Dendritic cell treated with granulocyte-macrophage colony-stimulating factor and Interleukin-4, amounts not matched to agents 40 ng/mL and 50 ng/mL, for 4 days (primary cell): ENCODE results near the gene CDIPT.

Experiments
- H3K27ac Mint-ChIP-seq: one replicate; pipeline ENCODE4 v1.8.0; 2022; ENCODE audit warnings: mild to moderate bottlenecking, mixed read lengths
- H3K27me3 Mint-ChIP-seq: one replicate; pipeline ENCODE4 v1.8.0; 2022; ENCODE audit warnings: mild to moderate bottlenecking, mixed read lengths
- H3K36me3 Mint-ChIP-seq: one replicate; pipeline ENCODE4 v1.8.0; 2022; ENCODE audit warnings: low read depth, mixed read lengths
- H3K4me1 Mint-ChIP-seq: one replicate; pipeline ENCODE4 v1.8.0; 2022; ENCODE audit warnings: low read depth, mixed read lengths
- H3K4me3 Mint-ChIP-seq: one replicate; pipeline ENCODE4 v1.8.0; 2022; ENCODE audit warnings: mild to moderate bottlenecking, moderate library complexity, mixed read lengths
- H3K9me3 Mint-ChIP-seq: one replicate; pipeline ENCODE4 v1.8.0; 2022; ENCODE audit warnings: mixed read lengths
- intact Hi-C: fragments of 100-400 bp; cut with micrococcal nuclease; formaldehyde crosslinking; loops from one replicate; pipeline ENCODE4 v1.15.0; 2022

CDIPT gene

DNA sequence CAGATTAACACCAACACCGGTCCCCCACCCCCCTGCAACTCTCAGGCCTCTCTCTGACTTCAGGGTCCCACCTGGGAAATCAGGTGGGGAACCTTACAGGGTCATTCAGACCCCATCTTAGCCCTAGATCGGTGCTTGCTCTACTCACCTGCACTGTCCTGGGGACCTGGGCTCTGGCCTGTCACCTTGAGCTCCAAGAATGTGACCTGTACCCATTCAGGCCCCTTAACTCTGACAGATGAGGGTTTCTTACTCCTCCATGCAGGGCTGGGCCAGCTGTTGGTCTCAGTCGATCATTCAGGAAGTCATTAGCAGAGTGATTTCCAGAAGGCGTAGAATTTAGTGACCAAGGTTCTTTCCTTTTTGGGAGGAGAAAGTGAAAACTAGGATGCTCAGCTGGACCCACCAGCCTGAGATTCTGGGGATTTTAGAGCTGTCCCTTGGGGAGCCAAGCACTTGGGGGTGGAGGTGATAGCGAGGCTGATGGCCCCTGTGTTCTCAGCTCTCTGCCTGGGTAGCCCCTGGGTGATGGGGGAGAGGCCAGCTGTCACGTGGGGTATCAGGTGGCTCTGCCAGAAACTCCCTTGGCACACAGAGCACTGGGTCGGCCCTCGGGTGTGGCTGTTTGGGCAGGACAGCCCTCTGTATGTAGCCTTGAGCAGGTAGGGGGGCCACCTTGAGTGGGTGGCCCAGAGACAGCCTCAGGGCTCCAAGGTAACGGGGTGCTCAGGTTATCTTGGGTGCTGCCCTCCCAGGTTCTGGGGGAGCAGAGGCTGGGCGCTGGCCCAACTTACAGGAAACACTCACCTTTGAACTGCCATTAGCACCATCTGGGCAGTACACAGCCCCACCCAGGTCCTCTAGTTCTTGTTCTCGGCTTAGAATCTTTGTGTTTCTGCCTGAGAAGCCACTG lies 42.0 kb downstream of the CDIPT start:
- peak overlapping the region; percentile 94 for H3K4me3 Mint-ChIP-seq
- H3K27ac Mint-ChIP-seq = peak overlapping the region; percentile 95
- peaks cover 75% of the 10 kb centered on the region for H3K36me3 Mint-ChIP-seq
- no peaks in the 10 kb centered on the region for H3K27me3 Mint-ChIP-seq
- intact Hi-C loops = loop anchor here (5.0 kb wide), 1 partner anchor 41 kb away; the partner anchor contains the start of gene CDIPT
- no peaks in the 10 kb centered on the region for H3K9me3 Mint-ChIP-seq
- H3K4me1 Mint-ChIP-seq = peaks cover 67% of the 10 kb centered on the region

GRCh38 chr16:29820271-29820701 lies 42.7 kb downstream of the CDIPT start, which contains the start of gene MVP:
Gene MVP, plus strand, starts transcription at chr16:29820462. Its CDS starts 10,088 bp downstream, at chr16:29830550.
- Mint-ChIP-seq H3K4me1 (peaks cover 64% of the 10 kb centered on the region), H3K27ac (peak within 1 kb of the TSS; percentile 95), H3K36me3 (peaks cover 72% of the 10 kb centered on the region), H3K27me3 (no peaks in the 10 kb centered on the region), H3K4me3 (peak within 1 kb of the TSS; percentile 94), H3K9me3 (no peaks in the 10 kb centered on the region)
- intact Hi-C loops = loop anchor here (5.0 kb wide), 1 partner anchor 42 kb away; the partner anchor contains the start of gene CDIPT

DNA sequence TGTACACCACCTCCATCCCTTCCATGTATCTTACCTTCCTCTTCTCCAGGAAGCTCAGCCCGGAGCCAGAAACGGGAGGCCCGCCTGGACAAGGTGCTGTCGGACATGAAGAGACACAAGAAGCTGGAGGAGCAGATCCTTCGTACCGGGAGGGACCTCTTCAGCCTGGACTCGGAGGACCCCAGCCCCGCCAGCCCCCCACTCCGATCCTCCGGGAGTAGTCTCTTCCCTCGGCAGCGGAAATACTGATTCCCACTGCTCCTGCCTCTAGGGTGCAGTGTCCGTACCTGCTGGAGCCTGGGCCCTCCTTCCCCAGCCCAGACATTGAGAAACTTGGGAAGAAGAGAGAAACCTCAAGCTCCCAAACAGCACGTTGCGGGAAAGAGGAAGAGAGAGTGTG lies 43.5 kb downstream of the CDIPT start:
- intact Hi-C loops = loop anchor here (10.0 kb wide), 2 partner anchors 155 to 175 kb away; partner anchors contain the start of gene TAOK2
- peaks cover 4% of the 10 kb centered on the region for H3K27me3 Mint-ChIP-seq
- H3K27ac Mint-ChIP-seq = peak overlapping the region; percentile 95
- no peaks in the 10 kb centered on the region for H3K9me3 Mint-ChIP-seq
- H3K36me3 Mint-ChIP-seq = peaks cover 67% of the 10 kb centered on the region
- peaks cover 66% of the 10 kb centered on the region for H3K4me1 Mint-ChIP-seq
- H3K4me3 Mint-ChIP-seq = no peak overlapping the region

- Mint-ChIP-seq H3K36me3 (peaks cover 61% of the 10 kb centered on the region), H3K4me3 (peak overlapping the region; percentile 50), H3K4me1 (peaks cover 70% of the 10 kb centered on the region), H3K27ac (peak overlapping the region; percentile 98), H3K27me3 (peaks cover 19% of the 10 kb centered on the region), H3K9me3 (no peaks in the 10 kb centered on the region)
- intact Hi-C loops = loop anchor here (10.0 kb wide), 2 partner anchors 157 to 173 kb away; partner anchors contain the start of gene TAOK2
Measured at GRCh38 chr16:29818082-29818481, 44.9 kb downstream of the CDIPT start.

GRCh38 chr16:29816694-29817441 lies 46.2 kb downstream of the CDIPT start:
- peaks cover 71% of the 10 kb centered on the region for H3K4me1 Mint-ChIP-seq

DNA sequence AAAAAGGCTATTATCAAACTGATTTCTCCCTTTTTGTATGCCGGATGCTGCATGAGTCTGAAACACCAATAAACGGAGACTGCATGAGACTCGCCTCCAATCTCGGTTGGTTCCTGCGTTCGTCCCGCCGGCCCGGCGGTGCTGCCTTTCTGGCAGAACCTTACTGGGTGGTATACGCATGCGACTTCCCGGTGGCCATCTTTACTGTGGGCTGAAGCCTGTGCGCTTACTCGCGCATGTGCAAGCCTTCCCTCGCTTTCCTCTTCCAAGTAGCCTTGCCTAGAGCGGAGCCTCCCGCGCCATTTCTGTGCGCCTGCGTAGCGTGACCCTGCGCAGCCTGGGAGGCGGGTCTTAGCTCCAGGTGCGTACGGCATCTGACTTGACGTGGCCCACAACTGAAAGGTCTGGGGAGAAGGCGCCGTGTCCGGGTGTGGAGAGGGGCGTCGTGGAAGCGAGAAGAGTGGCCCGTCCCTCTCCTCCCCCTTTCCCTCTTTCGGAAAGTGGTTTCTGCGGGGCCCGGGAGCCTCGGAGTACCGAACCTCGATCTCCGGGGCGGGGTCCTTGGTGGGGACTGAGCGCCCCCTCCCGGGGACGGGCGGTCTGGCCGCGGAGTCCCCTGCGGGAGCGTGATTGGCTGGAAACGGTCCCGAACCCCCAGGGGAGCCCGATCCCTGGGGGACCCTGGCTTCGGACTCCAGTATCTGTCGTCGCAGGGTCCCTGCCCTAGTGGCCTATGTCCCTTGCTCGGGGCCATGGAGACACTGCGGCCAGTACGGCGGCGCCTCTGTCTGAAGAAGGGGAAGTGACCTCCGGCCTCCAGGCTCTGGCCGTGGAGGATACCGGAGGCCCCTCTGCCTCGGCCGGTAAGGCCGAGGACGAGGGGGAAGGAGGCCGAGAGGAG lies 47.0 kb downstream of the CDIPT start, which contains the start of gene PAGR1:
TSS of gene PAGR1 (plus strand) at position 360 of the 901 bp plus-strand sequence. CDS start at position 734, 374 bp downstream.
- peak within 1 kb of the TSS; percentile 98 for H3K27ac Mint-ChIP-seq
- H3K9me3 Mint-ChIP-seq = no peaks in the 10 kb centered on the region
- peaks cover 76% of the 10 kb centered on the region for H3K4me1 Mint-ChIP-seq
- peaks cover 36% of the 10 kb centered on the region for H3K27me3 Mint-ChIP-seq
- peaks cover 51% of the 10 kb centered on the region for H3K36me3 Mint-ChIP-seq
- H3K4me3 Mint-ChIP-seq = peak within 1 kb of the TSS; percentile 96
- intact Hi-C loops = loop anchor here (1.0 to 10.0 kb wide), 4 partner anchors 11 to 171 kb away; partner anchors contain the start of genes KIF22 and TAOK2

More at GRCh38 chr16:29816694-29817441, 46.2 kb downstream of the CDIPT start:
- peaks cover 31% of the 10 kb centered on the region for H3K27me3 Mint-ChIP-seq
- H3K36me3 Mint-ChIP-seq = peaks cover 51% of the 10 kb centered on the region
- intact Hi-C loops = loop anchor here (1.0 to 10.0 kb wide), 4 partner anchors 12 to 172 kb away; partner anchors contain the start of genes KIF22 and TAOK2
- no peaks in the 10 kb centered on the region for H3K9me3 Mint-ChIP-seq
- peak overlapping the region; percentile 96 for H3K4me3 Mint-ChIP-seq
- H3K27ac Mint-ChIP-seq = peak overlapping the region; percentile 98

DNA sequence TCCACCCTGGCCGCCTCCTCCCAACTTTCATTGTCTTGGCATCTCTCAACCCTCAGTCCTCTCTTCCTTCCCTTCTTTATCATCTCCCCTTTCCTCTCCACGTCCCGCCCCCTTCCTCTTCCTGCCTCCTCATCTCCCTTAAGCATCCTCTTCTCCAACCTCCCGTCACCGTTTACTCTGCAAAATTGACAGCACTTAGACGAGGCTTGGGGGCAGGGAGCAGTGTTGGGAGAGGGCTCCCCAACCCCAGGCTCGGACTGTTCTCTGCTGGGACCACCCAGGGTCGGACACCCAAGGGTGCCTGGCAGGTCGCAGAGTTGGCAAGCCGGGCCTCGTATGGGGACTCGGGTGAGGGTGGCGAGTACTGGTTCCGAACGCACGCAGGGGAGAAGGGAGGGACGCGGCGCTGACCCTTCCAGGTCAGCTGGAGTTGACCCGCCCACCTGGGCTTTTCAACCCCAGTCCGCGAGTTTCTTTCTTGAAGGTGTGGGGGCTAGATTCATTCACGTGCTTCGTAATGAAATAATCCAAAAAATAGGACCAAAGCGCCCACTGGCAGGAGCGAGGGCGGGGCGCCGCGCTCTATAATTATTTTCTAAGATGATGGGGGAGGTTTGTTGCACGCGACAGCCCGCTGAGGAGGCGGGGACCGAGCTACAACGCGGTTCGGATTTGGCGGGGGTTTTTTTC lies 47.8 kb downstream of the CDIPT start:
- H3K9me3 Mint-ChIP-seq = no peaks in the 10 kb centered on the region
- H3K27me3 Mint-ChIP-seq = peaks cover 36% of the 10 kb centered on the region
- H3K27ac Mint-ChIP-seq = peak overlapping the region; percentile 98
- intact Hi-C loops = loop anchor here (10.0 kb wide), 2 partner anchors 160 to 170 kb away; partner anchors contain the start of gene TAOK2
- H3K36me3 Mint-ChIP-seq = peaks cover 51% of the 10 kb centered on the region
- peaks cover 81% of the 10 kb centered on the region for H3K4me1 Mint-ChIP-seq
- peak overlapping the region; percentile 96 for H3K4me3 Mint-ChIP-seq

DNA sequence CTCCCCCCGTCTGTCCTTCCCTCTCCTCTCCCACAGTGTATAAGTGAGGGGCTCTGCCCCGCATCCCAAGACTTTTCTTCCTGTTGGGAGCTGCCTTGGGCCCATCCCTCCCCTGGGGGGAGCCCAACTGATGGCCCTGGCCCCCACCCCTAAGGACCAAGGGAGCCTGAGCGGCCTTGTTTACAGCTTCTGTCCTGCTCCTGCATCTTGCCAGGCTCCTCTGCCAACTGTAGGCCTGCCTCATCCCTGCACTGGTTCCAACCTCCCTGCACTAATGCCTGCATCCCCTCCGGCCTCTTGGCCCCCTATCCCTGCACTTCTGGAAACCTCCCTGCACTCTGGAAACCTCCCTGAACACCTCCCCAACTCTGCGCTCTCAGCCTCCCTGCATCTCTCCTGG lies 48.4 kb downstream of the CDIPT start:
- intact Hi-C loops = loop anchor here (10.0 kb wide), 2 partner anchors 160 to 170 kb away; partner anchors contain the start of gene TAOK2
- H3K27me3 Mint-ChIP-seq = peaks cover 36% of the 10 kb centered on the region
- H3K36me3 Mint-ChIP-seq = peaks cover 51% of the 10 kb centered on the region
- H3K9me3 Mint-ChIP-seq = no peaks in the 10 kb centered on the region
- no peak overlapping the region for H3K4me3 Mint-ChIP-seq
- H3K27ac Mint-ChIP-seq = peak overlapping the region; percentile 98
- peaks cover 82% of the 10 kb centered on the region for H3K4me1 Mint-ChIP-seq

DNA sequence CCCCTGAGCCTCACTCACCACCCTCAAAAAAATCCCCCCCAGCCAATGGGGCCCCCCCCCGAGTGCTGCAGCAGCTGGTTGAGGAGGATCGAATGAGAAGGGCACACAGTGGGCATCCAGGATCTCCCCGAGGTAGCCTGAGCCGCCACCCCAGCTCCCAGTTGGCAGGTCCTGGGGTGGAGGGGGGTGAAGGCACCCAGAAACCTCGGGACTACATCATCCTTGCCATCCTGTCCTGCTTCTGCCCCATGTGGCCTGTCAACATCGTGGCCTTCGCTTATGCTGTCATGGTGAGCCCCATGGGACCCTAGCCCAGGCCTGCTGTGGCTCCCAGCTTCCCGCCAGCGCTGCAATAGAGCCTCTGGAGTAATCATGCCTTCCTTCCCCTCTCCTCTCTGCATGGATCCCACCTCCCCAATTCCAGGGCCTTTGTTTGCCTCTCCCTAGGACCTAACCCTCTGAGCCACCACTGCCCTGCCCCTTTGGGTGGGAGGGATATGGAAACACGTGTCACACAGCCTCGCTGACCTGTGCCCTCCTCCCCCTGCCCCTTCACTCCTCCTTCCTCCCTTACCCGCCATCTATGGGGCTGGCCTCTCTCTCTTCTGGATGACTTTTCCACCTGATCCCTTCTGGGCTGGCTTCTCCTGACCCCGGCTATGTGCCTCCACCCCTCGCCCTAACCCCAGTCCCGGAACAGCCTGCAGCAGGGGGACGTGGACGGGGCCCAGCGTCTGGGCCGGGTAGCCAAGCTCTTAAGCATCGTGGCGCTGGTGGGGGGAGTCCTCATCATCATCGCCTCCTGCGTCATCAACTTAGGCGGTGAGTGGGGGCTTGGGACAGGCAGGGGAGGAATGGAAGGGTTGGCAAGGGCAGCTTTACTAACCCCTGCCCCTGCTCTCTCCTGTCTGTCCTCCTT lies 49.1 kb downstream of the CDIPT start:
- intact Hi-C loops = loop anchor here (10.0 kb wide), 2 partner anchors 161 to 169 kb away; partner anchors contain the start of gene TAOK2
- Mint-ChIP-seq H3K27ac (peak overlapping the region; percentile 2), H3K4me1 (peaks cover 80% of the 10 kb centered on the region), H3K9me3 (no peaks in the 10 kb centered on the region), H3K36me3 (peaks cover 51% of the 10 kb centered on the region), H3K4me3 (no peak overlapping the region), H3K27me3 (peaks cover 36% of the 10 kb centered on the region)

- Mint-ChIP-seq H3K27me3 (peaks cover 36% of the 10 kb centered on the region), H3K36me3 (peaks cover 51% of the 10 kb centered on the region), H3K4me3 (peak overlapping the region; percentile 78), H3K27ac (no peak overlapping the region), H3K4me1 (peaks cover 80% of the 10 kb centered on the region), H3K9me3 (no peaks in the 10 kb centered on the region)
- intact Hi-C loops = loop anchor here (10.0 kb wide), 2 partner anchors 162 to 168 kb away; partner anchors contain the start of gene TAOK2
Measured at GRCh38 chr16:29812754-29813643, 50.0 kb downstream of the CDIPT start.
